HG03575 (cell line): ENCODE measurements around the gene NDUFAF4.

Experiments used
- ATAC-seq: cut with Tn5 transposase; IDR thresholded peaks from one replicate; pipeline ENCODE4 v1.9.1; 2021; ENCODE audit not compliant: unreplicated experiment, insufficient number of reproducible peaks, low FRiP score; ENCODE audit errors: extremely low read depth

NDUFAF4 gene

DNA sequence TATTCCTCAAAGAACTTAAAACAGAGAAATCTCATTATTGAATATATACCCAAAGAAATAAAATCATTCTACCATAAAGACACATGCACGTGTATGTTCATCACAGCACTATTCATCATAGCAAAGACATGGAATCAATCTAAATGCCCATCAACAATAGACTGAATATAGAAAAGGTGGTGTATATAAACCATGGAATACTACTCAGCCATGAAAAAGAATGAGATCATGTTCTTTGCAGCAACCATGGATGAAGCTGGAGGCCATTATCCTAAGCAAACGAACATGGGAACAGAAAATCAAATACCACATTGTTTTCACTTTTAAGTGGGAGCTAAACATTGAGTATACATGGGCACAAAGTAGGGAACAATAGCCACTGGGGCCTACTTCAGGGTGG lies 48.1 kb downstream of the NDUFAF4 start:
- ATAC-seq = no peak

DNA sequence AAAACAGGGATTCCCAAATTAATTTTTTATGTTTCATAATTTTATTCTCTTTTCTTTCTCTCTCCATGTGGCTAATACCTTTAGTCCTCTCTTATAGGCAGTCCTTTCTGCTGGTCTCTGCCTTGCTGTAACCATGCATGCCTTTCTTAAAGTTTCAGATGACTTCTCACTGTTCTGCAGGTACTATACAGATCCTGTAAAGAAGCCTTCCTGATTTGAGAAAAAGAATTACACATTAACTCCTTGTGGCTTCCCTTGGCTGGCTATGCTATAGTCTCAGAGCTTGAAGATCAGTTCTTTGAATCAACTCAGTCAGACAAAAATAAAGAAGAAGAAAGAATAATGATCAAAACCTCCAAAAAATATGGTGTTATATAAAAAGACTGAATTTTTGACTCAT lies 53.2 kb downstream of the NDUFAF4 start:
- ATAC-seq = no peak

DNA sequence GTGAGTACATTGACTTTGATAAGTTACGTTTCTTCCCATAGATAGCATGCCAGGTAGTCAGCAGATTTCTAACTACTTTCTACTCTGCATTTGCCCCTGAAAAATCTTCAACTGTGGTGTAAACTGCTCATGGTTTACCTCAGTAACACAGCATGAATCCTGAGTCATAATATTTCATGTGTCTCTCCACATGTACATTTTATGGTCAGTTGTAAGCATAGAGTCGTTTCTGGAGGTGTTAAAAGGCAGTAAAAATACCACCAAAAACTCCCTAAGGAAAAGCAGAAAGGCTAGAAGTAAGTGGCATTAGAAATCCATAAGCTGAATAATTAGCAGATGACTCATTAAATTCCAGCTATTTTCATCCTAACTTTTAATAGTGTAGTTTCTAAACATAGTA lies 56.3 kb downstream of the NDUFAF4 start:
- no peak for ATAC-seq
